MM.1S (cell line): Measurements from ENCODE around the gene GRIA4.

ENCODE experiments used
- DNase-seq: peaks from one replicate; pipeline ENCODE4 v3.0.0-alpha.2; 2015
- H2AFZ ChIP-seq: fragments of 300-600 bp; sonication (generic); 2 replicates; pipeline ENCODE4 v1.6.0; 2016; ENCODE audit warnings: antibody characterized with exemption, low read length
- H3F3A ChIP-seq: fragments of 300-600 bp; sonication (generic); 2 replicates; pipeline ENCODE4 v1.6.1; 2016; ENCODE audit warnings: mild to moderate bottlenecking, antibody characterized with exemption, low read length, moderate library complexity, mixed read lengths; ENCODE audit not compliant: insufficient read depth
- H3K27ac ChIP-seq: fragments of 300-600 bp; sonication (generic); 2 replicates; pipeline ENCODE4 v1.5.1; 2016; ENCODE audit warnings: mild to moderate bottlenecking, low read length
- H3K27me3 ChIP-seq: fragments of 300-600 bp; sonication (generic); replicated peaks from 2 replicates; pipeline ENCODE4 v1.6.0; 2016; ENCODE audit warnings: low read length; ENCODE audit not compliant: insufficient read depth
- H3K36me3 ChIP-seq: fragments of 300-600 bp; sonication (generic); replicated peaks from 2 replicates; pipeline ENCODE4 v1.6.1; 2016; ENCODE audit warnings: mild to moderate bottlenecking, low read length, mixed read lengths; ENCODE audit not compliant: insufficient read depth
- H3K4me1 ChIP-seq: fragments of 300-600 bp; sonication (generic); 2 replicates; pipeline ENCODE4 v1.6.1; 2016; ENCODE audit warnings: low read length, mixed read lengths
- H3K4me2 ChIP-seq: fragments of 300-600 bp; sonication (generic); 2 replicates; pipeline ENCODE4 v1.6.0; 2016; ENCODE audit warnings: low read depth, low read length
- H3K4me3 ChIP-seq: fragments of 300-600 bp; sonication (generic); 2 replicates; pipeline ENCODE4 v1.5.1; 2016; ENCODE audit warnings: low read length, mixed read lengths
- H3K79me2 ChIP-seq: fragments of 300-600 bp; sonication (generic); 2 replicates; pipeline ENCODE4 v1.6.1; 2016; ENCODE audit warnings: mixed run types, low read length, mixed read lengths
- H3K9ac ChIP-seq: fragments of 300-600 bp; sonication (generic); 2 replicates; pipeline ENCODE4 v1.6.1; 2016; ENCODE audit warnings: low read length, mixed read lengths
- H3K9me2 ChIP-seq: fragments of 300-600 bp; sonication (generic); replicated peaks from 2 replicates; pipeline ENCODE4 v1.6.1; 2016; ENCODE audit warnings: mild to moderate bottlenecking, low read length, mixed read lengths; ENCODE audit not compliant: insufficient read depth
- H3K9me3 ChIP-seq: fragments of 300-600 bp; sonication (generic); replicated peaks from 2 replicates; pipeline ENCODE4 v1.6.1; 2016; ENCODE audit warnings: mild to moderate bottlenecking, low read length, mixed read lengths; ENCODE audit not compliant: insufficient read depth
- H4K20me1 ChIP-seq: fragments of 300-600 bp; sonication (generic); 2 replicates; pipeline ENCODE4 v1.6.1; 2016; ENCODE audit warnings: mild to moderate bottlenecking, low read length, moderate library complexity, mixed read lengths; ENCODE audit not compliant: insufficient read depth
- CTCF ChIP-seq: fragments of 300-600 bp; sonication (generic); IDR thresholded peaks from 2 replicates; pipeline ENCODE4 v1.5.1; 2016; ENCODE audit warnings: antibody characterized with exemption, low read length, mixed read lengths
- EZH2 ChIP-seq: fragments of 300-600 bp; sonication (generic); optimal IDR thresholded peaks from 2 replicates; pipeline ENCODE3; 2017; ENCODE audit warnings: low read depth, mild to moderate bottlenecking, antibody characterized with exemption, low read length, mixed read lengths
- EZH2phosphoT487 ChIP-seq: fragments of 300-600 bp; sonication (generic); IDR thresholded peaks from 2 replicates; pipeline ENCODE4 v1.6.1; 2018; ENCODE audit warnings: antibody characterized with exemption, low read length

The GRIA4 gene

GRCh38 chr11:105718641-105719040, 108.8 kb downstream of the GRIA4 start:
- no peak overlapping the region for H3K27ac ChIP-seq
- no peaks in the 10 kb centered on the region for H3F3A ChIP-seq

GRCh38 chr11:105719073-105719822, 109.4 kb downstream of the GRIA4 start:
- Histone ChIP-seq H3K4me2 (no peak overlapping the region), H3F3A (no peaks in the 10 kb centered on the region), H4K20me1 (no peaks in the 10 kb centered on the region), H3K4me1 (no peaks in the 10 kb centered on the region), H3K9ac (no peak overlapping the region), H3K27me3 (no peaks in the 10 kb centered on the region), H3K4me3 (no peak overlapping the region), H3K9me2 (no peaks in the 10 kb centered on the region), H3K27ac (no peak overlapping the region), H3K36me3 (no peaks in the 10 kb centered on the region), H3K9me3 (no peaks in the 10 kb centered on the region), H2AFZ (no peak overlapping the region), H3K79me2 (no peaks in the 10 kb centered on the region)
- TF ChIP-seq EZH2phosphoT487, result no peak
- no peak for TF ChIP-seq CTCF
- no peak for TF ChIP-seq EZH2
- no peak for DNase-seq

More at GRCh38 chr11:105718641-105719040, 108.8 kb downstream of the GRIA4 start:
- Histone ChIP-seq H3K9me3 (no peaks in the 10 kb centered on the region), H3K27me3 (no peaks in the 10 kb centered on the region), H3K9me2 (no peaks in the 10 kb centered on the region), H2AFZ (no peak overlapping the region), H3K4me1 (no peaks in the 10 kb centered on the region), H3K4me2 (no peak overlapping the region), H4K20me1 (no peaks in the 10 kb centered on the region), H3K4me3 (no peak overlapping the region), H3K36me3 (no peaks in the 10 kb centered on the region), H3K79me2 (no peaks in the 10 kb centered on the region), H3K9ac (no peak overlapping the region)
- DNase-seq, result no peak
- TF ChIP-seq CTCF (no peak), EZH2 (no peak), EZH2phosphoT487 (no peak)

GRCh38 chr11:105720096-105720495, 110.2 kb downstream of the GRIA4 start:
- TF ChIP-seq EZH2 (no peak), CTCF (no peak), EZH2phosphoT487 (no peak)
- no peak overlapping the region for H3K4me3 ChIP-seq
- H3K36me3 ChIP-seq, result no peaks in the 10 kb centered on the region
- H3K9ac ChIP-seq, result no peak overlapping the region
- H3K9me3 ChIP-seq, result no peaks in the 10 kb centered on the region
- no peaks in the 10 kb centered on the region for H3K79me2 ChIP-seq
- no peak overlapping the region for H3K27ac ChIP-seq
- H3F3A ChIP-seq, result no peaks in the 10 kb centered on the region
- H3K27me3 ChIP-seq, result no peaks in the 10 kb centered on the region
- no peaks in the 10 kb centered on the region for H3K9me2 ChIP-seq
- H2AFZ ChIP-seq, result no peak overlapping the region
- H3K4me2 ChIP-seq, result no peak overlapping the region
- H4K20me1 ChIP-seq, result no peaks in the 10 kb centered on the region
- H3K4me1 ChIP-seq, result no peaks in the 10 kb centered on the region
- no peak for DNase-seq
